Gastroesophageal sphincter (tissue), 3 donors: ENCODE results near the gene SLC7A10.

ENCODE experiments used
- EP300 ChIP-seq: sonication (generic); formaldehyde crosslinking; IDR thresholded peaks from one replicate; pipeline ENCODE4 v1.6.1; 2017; ENCODE audit warnings: antibody characterized with exemption, mild to moderate bottlenecking
- POLR2A ChIP-seq, 2 donors: fragments of 450-650 bp; IDR thresholded peaks; one replicate each; pipeline ENCODE4 v1.6.1; 2017; ENCODE audit warnings: antibody characterized with exemption in 2 of 2, mild to moderate bottlenecking in 2 of 2, moderate library complexity in 1 of 2
- TF ChIP-seq, protein P1 (sequence below), 4 experiments: fragments of 200-600 bp in 2 of 4; fragments of 450-650 bp in 2 of 4; sonication (generic) in 1 of 4; IDR thresholded peaks; one replicate each; pipeline ENCODE4 v1.5.1; 2017 to 2019; ENCODE audit warnings: antibody characterized with exemption in 4 of 4, mild to moderate bottlenecking in 2 of 4, moderate library complexity in 2 of 4

DNA sequence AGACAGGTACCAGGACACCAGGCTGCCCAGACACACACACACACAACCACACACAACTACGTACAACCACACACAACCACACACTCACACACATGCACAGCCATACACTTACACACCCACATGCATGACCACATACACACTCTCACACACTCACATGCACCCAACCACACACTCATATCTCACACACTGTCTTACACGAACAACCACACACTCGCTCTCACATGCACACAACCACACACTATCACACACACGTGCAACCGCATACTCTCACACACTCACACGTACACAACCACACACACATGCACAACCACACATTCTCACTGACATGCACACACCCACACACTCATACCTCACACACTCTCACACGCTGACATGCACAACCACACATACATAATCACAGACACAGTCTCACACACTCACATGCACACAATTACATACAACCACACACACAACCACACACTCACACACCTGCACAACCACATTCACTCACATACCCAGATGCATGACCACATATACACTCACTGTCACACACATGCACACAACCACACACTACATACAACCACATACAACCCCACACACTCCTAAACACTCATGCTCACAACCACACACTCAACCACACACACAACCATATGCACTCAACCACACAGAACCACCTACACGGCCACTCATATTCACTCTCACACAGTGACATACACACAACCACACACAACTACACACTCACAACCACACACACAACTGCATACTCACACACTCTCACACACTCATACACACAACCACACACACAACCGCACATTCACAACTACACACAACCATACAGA is 7.6 kb upstream of the SLC7A10 start:
- TF ChIP-seq, protein P1, sequence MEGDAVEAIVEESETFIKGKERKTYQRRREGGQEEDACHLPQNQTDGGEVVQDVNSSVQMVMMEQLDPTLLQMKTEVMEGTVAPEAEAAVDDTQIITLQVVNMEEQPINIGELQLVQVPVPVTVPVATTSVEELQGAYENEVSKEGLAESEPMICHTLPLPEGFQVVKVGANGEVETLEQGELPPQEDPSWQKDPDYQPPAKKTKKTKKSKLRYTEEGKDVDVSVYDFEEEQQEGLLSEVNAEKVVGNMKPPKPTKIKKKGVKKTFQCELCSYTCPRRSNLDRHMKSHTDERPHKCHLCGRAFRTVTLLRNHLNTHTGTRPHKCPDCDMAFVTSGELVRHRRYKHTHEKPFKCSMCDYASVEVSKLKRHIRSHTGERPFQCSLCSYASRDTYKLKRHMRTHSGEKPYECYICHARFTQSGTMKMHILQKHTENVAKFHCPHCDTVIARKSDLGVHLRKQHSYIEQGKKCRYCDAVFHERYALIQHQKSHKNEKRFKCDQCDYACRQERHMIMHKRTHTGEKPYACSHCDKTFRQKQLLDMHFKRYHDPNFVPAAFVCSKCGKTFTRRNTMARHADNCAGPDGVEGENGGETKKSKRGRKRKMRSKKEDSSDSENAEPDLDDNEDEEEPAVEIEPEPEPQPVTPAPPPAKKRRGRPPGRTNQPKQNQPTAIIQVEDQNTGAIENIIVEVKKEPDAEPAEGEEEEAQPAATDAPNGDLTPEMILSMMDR (IDR thresholded peaks at IDR 0.05): no peak
- TF ChIP-seq POLR2A (IDR thresholded peaks at IDR 0.05) (no peak), EP300 (no peak)
